Body of pancreas (tissue), 4 donors: ENCODE results near the gene IPO11. TPM values are rescaled to one million over a fixed set of nuclear protein-coding genes. Genes with fewer than 3 reads are reported as not detected.

ENCODE experiments used
- ATAC-seq: fragments of 150-250 bp; one replicate; pipeline ENCODE4 v1.9.1; 2016
- DNase-seq, 4 donors: peaks; one replicate each; pipeline ENCODE4 v3.0.0-alpha.2; 2019
- H3K27ac ChIP-seq, 4 donors: fragments of 200-600 bp; sonication (generic); 1 replicate in 3 of 4; 2 replicates in 1 of 4; pipeline versions ENCODE4 v1.5.1 to v1.6.1; 2016 to 2019; ENCODE audit warnings: mild to moderate bottlenecking in 1 of 4, mixed read lengths in 1 of 4, moderate library complexity in 1 of 4
- H3K27me3 ChIP-seq, 2 donors: fragments of 200-600 bp; sonication (generic); one replicate each; pipeline ENCODE4 v1.6.0; 2016; ENCODE audit warnings: mild to moderate bottlenecking in 1 of 2
- H3K36me3 ChIP-seq, 2 donors: fragments of 200-600 bp; sonication (generic); replicated peaks in 1 of 2; 2 replicates each; pipeline ENCODE4 v1.5.1; 2016; ENCODE audit warnings: low read depth in 2 of 2; ENCODE audit not compliant: insufficient read depth in 1 of 2
- H3K4me1 ChIP-seq: fragments of 200-600 bp; sonication (generic); one replicate; pipeline ENCODE4 v1.6.0; 2016
- H3K4me3 ChIP-seq, 2 donors: fragments of 200-600 bp; sonication (generic); 1 replicate in 1 of 2; 2 replicates in 1 of 2; pipeline ENCODE4 v1.5.1; 2016 to 2019
- H3K9me3 ChIP-seq, 3 donors: fragments of 200-600 bp; sonication (generic); 1 replicate in 2 of 3; 2 replicates in 1 of 3; pipeline ENCODE4 v1.5.1; 2016
- POLR2A ChIP-seq, 3 donors: fragments of 450-650 bp; IDR thresholded peaks; one replicate each; pipeline ENCODE4 v1.6.1; 2016; ENCODE audit warnings: antibody characterized with exemption in 3 of 3, mild to moderate bottlenecking in 2 of 3
- WGBS, 2 donors: methylation state at CpG; one replicate each; pipeline ENCODE4 v1.1.5; 2017; 5-methylcytosine and 5-hydroxymethylcytosine counted together
- intact Hi-C: fragments of 100-400 bp; cut with DNase I; formaldehyde crosslinking; loops from one replicate; pipeline ENCODE4 v1.15.1; 2023
- total RNA-seq, 2 donors: library from RNA; depleted of rRNA; stranded (reverse); fragments of >200 nt; gene quantifications; one replicate each; pipeline ENCODE4 v1.1.0, GENCODE V29; 2016
- TF ChIP-seq, protein P1 (sequence below), 7 experiments: fragments of 450-650 bp in 4 of 7; fragments of 200-600 bp in 3 of 7; sonication (generic) in 3 of 7; IDR thresholded peaks; one replicate each; pipeline ENCODE4 v1.5.1; 2016 to 2019; ENCODE audit warnings: antibody characterized with exemption in 7 of 7

The IPO11 gene
- total RNA-seq, 2 donors from 2014 or later: 10.9 to 13.2 TPM

- TF ChIP-seq POLR2A (IDR thresholded peaks at IDR 0.05): no peak
- TF ChIP-seq, protein P1, sequence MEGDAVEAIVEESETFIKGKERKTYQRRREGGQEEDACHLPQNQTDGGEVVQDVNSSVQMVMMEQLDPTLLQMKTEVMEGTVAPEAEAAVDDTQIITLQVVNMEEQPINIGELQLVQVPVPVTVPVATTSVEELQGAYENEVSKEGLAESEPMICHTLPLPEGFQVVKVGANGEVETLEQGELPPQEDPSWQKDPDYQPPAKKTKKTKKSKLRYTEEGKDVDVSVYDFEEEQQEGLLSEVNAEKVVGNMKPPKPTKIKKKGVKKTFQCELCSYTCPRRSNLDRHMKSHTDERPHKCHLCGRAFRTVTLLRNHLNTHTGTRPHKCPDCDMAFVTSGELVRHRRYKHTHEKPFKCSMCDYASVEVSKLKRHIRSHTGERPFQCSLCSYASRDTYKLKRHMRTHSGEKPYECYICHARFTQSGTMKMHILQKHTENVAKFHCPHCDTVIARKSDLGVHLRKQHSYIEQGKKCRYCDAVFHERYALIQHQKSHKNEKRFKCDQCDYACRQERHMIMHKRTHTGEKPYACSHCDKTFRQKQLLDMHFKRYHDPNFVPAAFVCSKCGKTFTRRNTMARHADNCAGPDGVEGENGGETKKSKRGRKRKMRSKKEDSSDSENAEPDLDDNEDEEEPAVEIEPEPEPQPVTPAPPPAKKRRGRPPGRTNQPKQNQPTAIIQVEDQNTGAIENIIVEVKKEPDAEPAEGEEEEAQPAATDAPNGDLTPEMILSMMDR (IDR thresholded peaks at IDR 0.05): no peak
- 92 to 96% methylated on average over 7 of the region's 7 CpGs for whole genome bisulfite sequencing, 2 donors
- Histone ChIP-seq H3K4me1 (no peaks in the 10 kb centered on the region), H3K27ac (no peak overlapping the region), H3K36me3 (no peaks in the 10 kb centered on the region), H3K9me3 (no peaks in the 10 kb centered on the region), H3K4me3 (no peak overlapping the region), H3K27me3 (no peaks in the 10 kb centered on the region)
- DNase-seq (no peak), ATAC-seq (no peak)
- intact Hi-C loops: no loop called here
Measured at GRCh38 chr5:62608529-62609511, 196.3 kb downstream of the IPO11 start.

DNA sequence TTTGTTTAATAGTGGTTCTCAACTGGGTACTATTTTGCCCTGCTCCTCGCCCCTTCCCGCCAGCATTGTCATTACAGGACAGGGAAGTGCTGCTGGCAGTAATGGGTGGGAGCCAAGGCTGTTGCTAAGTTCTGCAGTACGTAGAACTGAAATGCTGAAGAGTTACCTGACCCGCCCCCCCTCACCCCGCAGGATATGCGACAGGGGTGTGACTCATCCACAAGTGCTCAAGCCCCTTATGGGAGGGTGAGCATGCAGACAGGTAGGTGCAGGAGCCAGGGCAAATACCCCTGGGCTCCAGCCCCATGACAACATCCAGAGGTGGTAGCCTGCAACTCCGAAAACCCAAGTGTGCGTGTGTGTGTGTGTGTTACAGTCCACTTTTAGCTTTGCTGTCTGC, 201.8 kb downstream of the IPO11 start:
- Histone ChIP-seq H3K4me1 (no peaks in the 10 kb centered on the region), H3K27ac (no peak overlapping the region), H3K9me3 (no peaks in the 10 kb centered on the region), H3K27me3 (no peaks in the 10 kb centered on the region), H3K4me3 (no peak overlapping the region), H3K36me3 (no peaks in the 10 kb centered on the region)
- DNase-seq (no peak), ATAC-seq (no peak)
- TF ChIP-seq POLR2A (IDR thresholded peaks at IDR 0.05): no peak
- TF ChIP-seq, protein P1 (IDR thresholded peaks at IDR 0.05): no peak
- 95 to 99% methylated on average over 7 to 8 of the region's 8 CpGs for WGBS, 2 donors
- intact Hi-C loops: no loop called here

DNA sequence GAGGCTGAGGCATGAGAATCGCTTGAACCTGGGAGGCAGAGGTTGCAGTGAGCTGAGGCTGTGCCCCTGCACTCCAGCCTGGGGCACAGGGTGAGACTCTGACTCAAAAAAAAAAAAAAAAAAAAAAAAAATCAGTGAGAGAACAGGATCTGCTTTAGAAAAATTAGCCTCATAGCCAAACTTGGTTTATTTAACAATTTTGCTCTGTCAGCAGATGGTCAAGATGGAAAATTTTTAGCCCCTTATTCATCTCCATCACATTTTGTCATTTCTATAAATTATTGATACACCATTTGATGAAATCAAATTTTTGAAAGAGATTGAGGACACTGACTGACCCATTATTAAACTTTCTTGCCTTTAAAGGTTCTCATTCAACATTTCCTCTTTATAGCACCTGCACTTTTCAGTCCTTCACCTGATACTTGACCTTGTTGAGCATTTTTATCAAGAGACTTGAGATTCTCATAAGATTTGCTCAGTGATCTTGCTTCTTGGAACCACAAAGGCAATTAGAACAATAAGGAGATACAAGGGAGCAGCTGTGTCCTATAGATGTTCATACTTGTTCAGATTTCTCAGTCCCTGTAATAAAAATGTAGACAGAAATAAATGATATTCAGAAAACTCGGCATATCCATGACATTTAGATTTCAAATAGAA, 204.2 kb downstream of the IPO11 start:
- no peak overlapping the region for H3K27ac ChIP-seq
- no peaks in the 10 kb centered on the region for H3K36me3 ChIP-seq
- no peaks in the 10 kb centered on the region for H3K4me1 ChIP-seq
- 95 to 96% methylated on average over 2 of the region's 2 CpGs for WGBS, 2 donors
- no peaks in the 10 kb centered on the region for H3K9me3 ChIP-seq
- no peaks in the 10 kb centered on the region for H3K27me3 ChIP-seq
- no peak for ATAC-seq
- TF ChIP-seq, protein P1 (IDR thresholded peaks at IDR 0.05): no peak
- no peak for TF ChIP-seq POLR2A (IDR thresholded peaks at IDR 0.05)
- H3K4me3 ChIP-seq: no peak overlapping the region
- intact Hi-C loops: no loop called here
- DNase-seq: no peak

DNA sequence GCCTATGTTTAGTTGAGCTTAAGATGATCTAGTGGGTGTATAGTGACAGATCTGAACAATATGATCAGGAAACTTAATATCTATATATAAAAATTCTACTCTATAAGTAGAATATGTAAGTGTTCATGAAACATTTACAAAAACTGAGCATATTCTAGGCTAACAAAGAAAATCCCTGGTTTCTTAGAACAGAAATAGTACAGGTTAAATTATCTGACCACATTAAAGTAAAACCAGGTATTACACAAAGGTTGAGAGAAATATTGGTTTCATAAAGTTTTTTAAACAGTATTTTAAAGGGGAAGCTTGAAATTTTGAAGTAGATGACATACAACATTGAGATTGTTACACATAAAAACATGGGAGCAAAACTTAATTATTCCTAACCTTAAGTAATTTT, 205.4 kb downstream of the IPO11 start:
- intact Hi-C loops: no loop called here
- TF ChIP-seq POLR2A (IDR thresholded peaks at IDR 0.05): no peak
- TF ChIP-seq, protein P1 (IDR thresholded peaks at IDR 0.05): no peak
- Histone ChIP-seq H3K27me3 (no peaks in the 10 kb centered on the region), H3K36me3 (no peaks in the 10 kb centered on the region), H3K4me3 (no peak overlapping the region), H3K9me3 (no peaks in the 10 kb centered on the region), H3K27ac (no peak overlapping the region), H3K4me1 (no peaks in the 10 kb centered on the region)
- ATAC-seq (no peak), DNase-seq (no peak)
